K562 (cell line): ENCODE data around the gene ZNF646. TPM values are rescaled to one million over a fixed set of nuclear protein-coding genes. Genes with fewer than 3 reads are reported as not detected.

ENCODE experiments used
- BMI1 ChIP-seq: fragments of 150-350 bp; IDR thresholded peaks from 2 replicates; pipeline ENCODE4 v1.6.1; 2014; ENCODE audit warnings: low read length
- DMBX1 ChIP-seq: fragments of 250-450 bp; sonication (Bioruptor Pico); IDR thresholded peaks from 2 replicates; pipeline ENCODE4 v1.8.0; 2022; ENCODE audit warnings: inconsistent platforms, mild to moderate bottlenecking, moderate library complexity, borderline replicate concordance
- ELF2 ChIP-seq: fragments of 250-450 bp; sonication (Bioruptor Pico); IDR thresholded peaks from 2 replicates; pipeline ENCODE4 v1.5.0; 2021; ENCODE audit warnings: mild to moderate bottlenecking
- FIP1L1 ChIP-seq: fragments of 200-400 bp; formaldehyde crosslinking; IDR thresholded peaks from 2 replicates; pipeline ENCODE4 v1.6.1; 2018; ENCODE audit warnings: mild to moderate bottlenecking, low read depth, low read length; ENCODE audit not compliant: poor library complexity, severe bottlenecking
- FOXA3 ChIP-seq, 2 experiments: fragments of 450-650 bp in 1 of 2; sonication (generic) in 1 of 2; formaldehyde crosslinking; IDR thresholded peaks in 1 of 2; conservative IDR thresholded peaks in 1 of 2; 2 replicates each; pipeline versions ENCODE4 v1.4.0 to v1.8.0; 2020 to 2022; ENCODE audit warnings: mild to moderate bottlenecking in 2 of 2, missing genetic modification reagents in 1 of 2
- FOXJ3 ChIP-seq: sonication (generic); formaldehyde crosslinking; IDR thresholded peaks from 2 replicates; pipeline ENCODE4 v1.4.0; 2020; ENCODE audit warnings: mild to moderate bottlenecking, missing genetic modification reagents
- HDAC1 ChIP-seq, 2 experiments: fragments of 450-650 bp; IDR thresholded peaks; 2 replicates each; pipeline ENCODE4 v1.6.1; 2016 to 2017; ENCODE audit warnings: inconsistent platforms in 1 of 2, mild to moderate bottlenecking in 1 of 2, moderate library complexity in 1 of 2
- HINFP ChIP-seq: fragments of 450-650 bp; conservative IDR thresholded peaks from 2 replicates; pipeline ENCODE4 v1.6.1; 2016; ENCODE audit warnings: missing genetic modification characterization, low read depth, mild to moderate bottlenecking, control low read depth, missing compliant biosample characterization
- HIVEP1 ChIP-seq: fragments of 250-450 bp; sonication (Bioruptor Pico); IDR thresholded peaks from 2 replicates; pipeline ENCODE4 v1.4.0; 2020; ENCODE audit warnings: mild to moderate bottlenecking
- MAFK ChIP-seq: IDR thresholded peaks from 2 replicates; pipeline ENCODE4 v1.6.1; 2011; ENCODE audit warnings: low read length, improper control_type of control experiment
- MTA2 ChIP-seq: fragments of 450-650 bp; IDR thresholded peaks from 2 replicates; pipeline ENCODE4 v1.6.1; 2016; ENCODE audit warnings: low read depth
- NONO ChIP-seq, 2 experiments: fragments of 200-400 bp in 1 of 2; fragments of 450-650 bp in 1 of 2; formaldehyde crosslinking in 1 of 2; IDR thresholded peaks; 2 replicates each; pipeline ENCODE4 v1.6.1; 2017; ENCODE audit warnings: low read depth in 2 of 2, mild to moderate bottlenecking in 2 of 2, moderate library complexity in 2 of 2, low read length in 1 of 2
- PTRF ChIP-seq: fragments of 450-650 bp; IDR thresholded peaks from 2 replicates; pipeline ENCODE4 v1.6.1; 2016; ENCODE audit warnings: mild to moderate bottlenecking, missing genetic modification characterization, missing compliant biosample characterization
- RAD51 ChIP-seq: fragments of 450-650 bp; IDR thresholded peaks from 2 replicates; pipeline ENCODE4 v1.7.1; 2016; ENCODE audit warnings: low read depth, mild to moderate bottlenecking, borderline replicate concordance
- RFX7 ChIP-seq: fragments of 250-450 bp; sonication (Bioruptor Pico); IDR thresholded peaks from 2 replicates; pipeline ENCODE4 v1.5.1; 2021; ENCODE audit warnings: mild to moderate bottlenecking
- SAFB ChIP-seq: fragments of 200-400 bp; formaldehyde crosslinking; IDR thresholded peaks from 2 replicates; pipeline ENCODE4 v1.6.1; 2017; ENCODE audit warnings: low read depth, low read length, borderline replicate concordance
- SNAPC5 ChIP-seq: fragments of 250-450 bp; sonication (Bioruptor Pico); IDR thresholded peaks from 2 replicates; pipeline ENCODE4 v1.8.0; 2021; ENCODE audit warnings: moderate library complexity, mild to moderate bottlenecking, inconsistent platforms
- SOX6 ChIP-seq: fragments of 450-650 bp; IDR thresholded peaks from 2 replicates; pipeline ENCODE4 v1.6.1; 2014; ENCODE audit warnings: mild to moderate bottlenecking
- SRSF3 ChIP-seq: fragments of 200-400 bp; formaldehyde crosslinking; IDR thresholded peaks from 2 replicates; pipeline ENCODE4 v1.6.1; 2016; ENCODE audit warnings: mild to moderate bottlenecking, low read length, moderate library complexity; ENCODE audit not compliant: insufficient read depth
- STAT5A ChIP-seq: IDR thresholded peaks from 2 replicates; pipeline ENCODE4 v1.6.1; 2012; ENCODE audit warnings: low read length, inconsistent platforms, borderline replicate concordance
- TCF3 ChIP-seq: sonication (generic); formaldehyde crosslinking; IDR thresholded peaks from 2 replicates; pipeline ENCODE4 v1.4.0; 2020; ENCODE audit warnings: mild to moderate bottlenecking, missing genetic modification reagents
- YY1 ChIP-seq, 3 experiments: IDR thresholded peaks; 2 replicates each; pipeline ENCODE4 v1.6.1; 2011; ENCODE audit warnings: low read length in 2 of 3, mild to moderate bottlenecking in 2 of 3, moderate library complexity in 2 of 3, borderline replicate concordance in 1 of 3, control low read depth in 1 of 3, low read depth in 1 of 3; ENCODE audit not compliant: insufficient read depth in 3 of 3, insufficient replicate concordance in 2 of 3, control insufficient read depth in 1 of 3, insufficient read length in 1 of 3; ENCODE audit errors: extremely low read depth in 1 of 3
- ZNF212 ChIP-seq: fragments of 450-650 bp; formaldehyde crosslinking; IDR thresholded peaks from 2 replicates; pipeline ENCODE4 v1.4.0; 2020; ENCODE audit warnings: mild to moderate bottlenecking
- ZNF354B ChIP-seq: fragments of 250-450 bp; sonication (Bioruptor Pico); IDR thresholded peaks from 2 replicates; pipeline ENCODE4 v1.4.0; 2020
- ZNF785 ChIP-seq: fragments of 250-450 bp; sonication (Bioruptor Pico); IDR thresholded peaks from 2 replicates; pipeline ENCODE4 v1.4.0; 2020; ENCODE audit warnings: mild to moderate bottlenecking
- polyA plus RNA-seq, 8 experiments: library from polyadenylated mRNA; depleted of rRNA in 4 of 8; stranded (reverse) in 5 of 8; unstranded in 3 of 8; fragments of >200 nt; fragmentation: Nextera tagmentation in 2 of 8; fragmentation: Illumina TruSeq in 1 of 8; extraction: Ambion mirVana in 2 of 8; extraction: Trizol in 1 of 8; gene quantifications; 2 replicates each; pipeline versions ENCODE4 v1.2.1 to v1.2.3, GENCODE V29; 2011 to 2014; ENCODE audit warnings: inconsistent platforms in 1 of 8, missing spikeins in 1 of 8
- total RNA-seq, 7 experiments: library from RNA; depleted of rRNA in 6 of 7; stranded (reverse); fragments of >200 nt in 6 of 7; fragmentation: Illumina TruSeq in 2 of 7; extraction: Trizol in 2 of 7; gene quantifications; 2 replicates each; pipeline versions ENCODE4 v1.2.1 to v1.2.3, GENCODE V29; 2011 to 2021; ENCODE audit warnings: low replicate concordance in 1 of 7
- TF ChIP-seq, protein P1 (sequence below): IDR thresholded peaks from 2 replicates; pipeline ENCODE4 v1.6.1; 2014; ENCODE audit warnings: antibody characterized with exemption

The ZNF646 gene
- total and polyA plus RNA-seq, 9 of the 15 experiments (the other 6 are each of a cell fraction or from before 2014, with no cell fraction given): 0.08 to 20.6 (median 8.0) TPM

DNA sequence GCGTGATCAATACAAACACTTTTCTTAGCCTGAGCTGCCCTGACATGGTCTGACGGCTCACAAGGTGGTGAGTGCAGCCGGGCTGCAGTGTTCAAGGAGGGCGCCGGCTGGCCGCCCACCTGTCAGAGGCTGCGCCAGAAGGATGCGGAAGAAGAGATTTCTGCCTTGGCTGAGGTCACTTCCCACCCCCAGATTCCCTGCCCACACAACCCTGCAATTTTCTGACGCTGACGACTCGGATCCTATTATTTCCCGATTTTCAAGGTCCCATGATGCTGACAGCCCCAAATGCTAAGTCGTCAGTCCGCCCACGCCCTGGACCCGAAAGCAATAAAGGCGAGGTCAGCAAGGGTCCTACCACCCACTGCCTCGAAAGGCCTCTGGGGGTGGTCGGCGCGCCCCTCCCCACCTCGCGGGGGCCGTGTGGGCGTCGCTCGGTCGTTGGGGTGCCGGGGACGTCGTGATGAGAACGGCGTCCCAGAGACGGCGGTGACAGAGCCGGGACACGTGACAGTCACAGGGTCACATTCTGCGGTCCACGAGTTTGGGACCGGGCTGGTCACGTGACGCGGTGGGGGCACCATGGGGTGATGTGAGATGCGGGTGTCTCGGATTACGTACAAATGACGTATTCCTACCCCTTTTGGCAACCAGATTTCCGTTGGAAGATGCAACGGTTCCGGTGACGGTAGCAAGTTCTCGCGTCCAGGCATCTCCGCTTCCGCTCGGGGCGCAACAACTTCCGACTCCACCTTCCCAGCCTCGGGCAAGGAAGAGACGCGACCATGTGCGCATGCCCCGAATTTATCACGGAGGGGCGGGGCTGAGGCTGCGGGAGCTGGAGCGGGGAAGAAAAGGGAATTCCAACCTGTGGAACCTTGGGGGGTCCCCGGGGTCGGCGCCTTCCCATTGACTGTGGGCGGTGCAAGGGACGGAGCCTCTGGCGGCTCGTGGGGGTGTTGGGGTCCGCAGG, 41.2 kb upstream of the ZNF646 start, which contains the start of gene STX4 (continued):
- TF ChIP-seq MTA2: no peak
- TF ChIP-seq SRSF3: no peak
- no peak for TF ChIP-seq NONO (IDR thresholded peaks at IDR 0.05; ENCODE audit: low read depth in 2 of 2, low read length in 1 of 2)
- no peak for TF ChIP-seq FOXJ3 (CRISPR knock-in tag)
- TF ChIP-seq SNAPC5 (CRISPR knock-in tag): no peak
- TF ChIP-seq SOX6: 0 out of 2 replicates have a peak, but pooled peaks have one; percentile 71
- no peak for TF ChIP-seq ZNF785 (CRISPR knock-in tag)
- peak in 1 of 2 experiments; percentile 90; a peak in 2 of 4 replicates for TF ChIP-seq HDAC1 (IDR thresholded peaks at IDR 0.05)
- no peak for TF ChIP-seq BMI1
- TF ChIP-seq PTRF (tag): no peak
- no peak for TF ChIP-seq STAT5A
- TF ChIP-seq HINFP (tag): no peak
- TF ChIP-seq RAD51: peak; percentile 99
- no peak for TF ChIP-seq ZNF212 (CRISPR knock-in tag)
- no peak for TF ChIP-seq SAFB
- peak; percentile 57; the same call in 1 of the 2 replicates for TF ChIP-seq HIVEP1 (CRISPR knock-in tag)
- peak; percentile 71; the same call in 1 of the 2 replicates for TF ChIP-seq DMBX1 (CRISPR knock-in tag)
- TF ChIP-seq, protein P1, sequence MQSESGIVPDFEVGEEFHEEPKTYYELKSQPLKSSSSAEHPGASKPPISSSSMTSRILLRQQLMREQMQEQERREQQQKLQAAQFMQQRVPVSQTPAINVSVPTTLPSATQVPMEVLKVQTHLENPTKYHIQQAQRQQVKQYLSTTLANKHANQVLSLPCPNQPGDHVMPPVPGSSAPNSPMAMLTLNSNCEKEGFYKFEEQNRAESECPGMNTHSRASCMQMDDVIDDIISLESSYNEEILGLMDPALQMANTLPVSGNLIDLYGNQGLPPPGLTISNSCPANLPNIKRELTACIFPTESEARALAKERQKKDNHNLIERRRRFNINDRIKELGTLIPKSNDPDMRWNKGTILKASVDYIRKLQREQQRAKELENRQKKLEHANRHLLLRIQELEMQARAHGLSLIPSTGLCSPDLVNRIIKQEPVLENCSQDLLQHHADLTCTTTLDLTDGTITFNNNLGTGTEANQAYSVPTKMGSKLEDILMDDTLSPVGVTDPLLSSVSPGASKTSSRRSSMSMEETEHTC: peak; percentile 98
- TF ChIP-seq MAFK: no peak
- peak; percentile 24 for TF ChIP-seq FIP1L1
- no peak for TF ChIP-seq ELF2 (CRISPR knock-in tag)
- TF ChIP-seq ZNF354B: no peak
- no peak for TF ChIP-seq RFX7 (CRISPR knock-in tag)
- TF ChIP-seq YY1 (IDR thresholded peaks at IDR 0.05; ENCODE audit: borderline replicate concordance in 1 of 3, control insufficient read depth in 1 of 3, extremely low read depth in 1 of 3, insufficient read depth in 3 of 3, insufficient read length in 1 of 3, insufficient replicate concordance in 2 of 3, low read depth in 1 of 3, low read length in 2 of 3): peak in 2 of 3 experiments; percentile 42 to 76
- peak in 1 of 2 experiments; percentile 47; a peak in 1 of 4 replicates for TF ChIP-seq FOXA3 (CRISPR knock-in tag; conservative IDR thresholded peaks at IDR 0.05 in 1 of 2, IDR thresholded peaks at IDR 0.05 in 1 of 2)
- TF ChIP-seq TCF3: peak; percentile 59
